KOPT-K1 (cell line): Measurements from ENCODE around the gene WFDC1.

Experiments
- H3K27ac ChIP-seq: fragments of 200-600 bp; sonication (generic); 2 replicates; pipeline ENCODE4 v1.5.1; 2016; ENCODE audit warnings: antibody characterized with exemption, mild to moderate bottlenecking, low read depth, low read length; ENCODE audit not compliant: poor library complexity, severe bottlenecking
- H3K36me3 ChIP-seq: fragments of 200-600 bp; sonication (generic); 2 replicates; pipeline ENCODE4 v1.5.1; 2017; ENCODE audit warnings: antibody characterized with exemption, mild to moderate bottlenecking, low read length, moderate library complexity; ENCODE audit not compliant: insufficient read depth
- H3K9me3 ChIP-seq: fragments of 200-600 bp; sonication (generic); 2 replicates; pipeline ENCODE4 v1.5.1; 2017; ENCODE audit warnings: antibody characterized with exemption, low read length, mild to moderate bottlenecking; ENCODE audit not compliant: insufficient read depth, poor library complexity, severe bottlenecking

Gene WFDC1

GRCh38 chr16:84266451-84266850, 28.2 kb upstream of the WFDC1 start:
- no peaks in the 10 kb centered on the region for H3K9me3 ChIP-seq
- H3K36me3 ChIP-seq, result no peaks in the 10 kb centered on the region
- H3K27ac ChIP-seq, result no peak overlapping the region

- Histone ChIP-seq H3K9me3 (no peaks in the 10 kb centered on the region), H3K27ac (no peak overlapping the region), H3K36me3 (no peaks in the 10 kb centered on the region)
Measured at GRCh38 chr16:84267380-84267779, 27.3 kb upstream of the WFDC1 start.

DNA sequence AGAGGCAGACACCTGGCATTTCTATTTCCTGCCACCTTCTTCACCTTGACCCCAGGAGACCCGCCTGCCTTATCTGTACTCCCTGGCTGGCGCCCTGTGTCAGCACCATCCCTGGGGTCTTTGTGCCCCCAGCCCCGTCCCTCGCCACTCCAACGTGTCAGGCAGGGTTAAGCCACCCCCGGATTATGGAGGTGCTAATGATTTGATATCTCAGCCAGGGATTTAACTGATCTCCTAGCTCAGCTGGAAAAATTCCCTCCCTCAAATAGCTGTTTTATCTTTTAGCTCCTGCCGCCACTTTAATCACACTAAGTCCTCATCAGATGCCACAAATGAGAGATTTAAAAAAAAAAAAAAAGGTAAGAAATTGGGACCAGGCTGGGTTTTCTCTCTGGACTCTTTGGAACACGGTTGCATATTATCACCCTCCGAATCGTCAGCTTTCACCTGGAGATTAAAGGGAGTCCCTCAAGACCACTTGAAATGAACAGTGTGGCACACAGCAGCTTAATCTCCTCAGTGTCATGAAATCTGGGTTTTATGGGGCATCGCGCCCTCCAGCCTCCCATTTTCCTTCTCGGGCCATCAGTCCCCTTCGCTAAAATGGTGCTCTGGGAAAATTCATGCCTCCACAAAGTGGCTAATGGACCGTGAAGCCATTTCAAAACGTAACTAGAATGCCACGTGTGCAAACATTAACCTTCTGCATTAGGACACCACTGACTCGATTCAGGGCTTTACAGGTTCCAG, 26.2 kb upstream of the WFDC1 start:
- H3K36me3 ChIP-seq, result no peaks in the 10 kb centered on the region
- no peak overlapping the region for H3K27ac ChIP-seq
- no peaks in the 10 kb centered on the region for H3K9me3 ChIP-seq

GRCh38 chr16:84270071-84270470, 24.6 kb upstream of the WFDC1 start:
- H3K36me3 ChIP-seq, result no peaks in the 10 kb centered on the region
- no peak overlapping the region for H3K27ac ChIP-seq
- H3K9me3 ChIP-seq, result no peaks in the 10 kb centered on the region

GRCh38 chr16:84270531-84270930, 24.1 kb upstream of the WFDC1 start:
- Histone ChIP-seq H3K27ac (no peak overlapping the region), H3K9me3 (no peaks in the 10 kb centered on the region), H3K36me3 (no peaks in the 10 kb centered on the region)

DNA sequence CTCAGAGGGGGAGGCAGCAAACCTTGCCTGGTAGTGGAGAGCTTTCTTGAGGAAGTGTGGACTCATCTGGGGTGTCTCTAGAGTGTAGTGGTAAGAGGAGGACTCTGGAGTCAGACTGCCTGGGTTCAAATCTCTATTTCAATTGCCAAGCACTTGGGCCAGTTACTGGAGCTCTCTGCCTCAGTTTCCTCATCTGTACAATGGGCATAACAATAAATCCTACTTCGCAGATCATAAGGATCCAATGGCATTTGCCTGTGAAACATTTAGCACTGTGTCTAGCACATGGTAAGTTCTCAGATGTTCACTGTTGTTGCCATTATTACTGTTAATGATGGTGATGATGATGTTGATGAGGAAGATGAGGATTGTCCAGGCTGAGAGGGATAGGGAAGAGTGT, 23.6 kb upstream of the WFDC1 start:
- Histone ChIP-seq H3K36me3 (no peaks in the 10 kb centered on the region), H3K27ac (no peak overlapping the region), H3K9me3 (no peaks in the 10 kb centered on the region)

DNA sequence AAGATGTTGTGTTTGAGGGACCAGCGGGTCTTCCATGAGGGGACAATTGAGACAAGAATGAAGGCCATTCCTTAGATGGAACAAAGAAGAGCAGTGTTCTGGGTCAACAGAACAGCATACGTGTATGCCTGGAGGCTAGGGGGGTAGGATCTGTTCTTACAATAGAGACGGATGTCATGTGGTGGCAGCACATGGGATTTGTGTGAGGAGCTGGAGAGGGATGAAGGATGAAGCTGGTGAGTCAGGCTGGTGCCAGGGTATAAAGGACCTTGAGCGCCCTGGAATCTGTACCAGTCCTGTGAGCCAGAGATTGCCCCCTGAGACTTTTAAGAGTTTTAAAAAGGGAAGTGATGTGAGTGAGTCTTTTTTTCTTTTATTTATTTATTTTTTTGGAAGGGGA, 22.8 kb upstream of the WFDC1 start:
- Histone ChIP-seq H3K9me3 (no peaks in the 10 kb centered on the region), H3K36me3 (no peaks in the 10 kb centered on the region), H3K27ac (no peak overlapping the region)

DNA sequence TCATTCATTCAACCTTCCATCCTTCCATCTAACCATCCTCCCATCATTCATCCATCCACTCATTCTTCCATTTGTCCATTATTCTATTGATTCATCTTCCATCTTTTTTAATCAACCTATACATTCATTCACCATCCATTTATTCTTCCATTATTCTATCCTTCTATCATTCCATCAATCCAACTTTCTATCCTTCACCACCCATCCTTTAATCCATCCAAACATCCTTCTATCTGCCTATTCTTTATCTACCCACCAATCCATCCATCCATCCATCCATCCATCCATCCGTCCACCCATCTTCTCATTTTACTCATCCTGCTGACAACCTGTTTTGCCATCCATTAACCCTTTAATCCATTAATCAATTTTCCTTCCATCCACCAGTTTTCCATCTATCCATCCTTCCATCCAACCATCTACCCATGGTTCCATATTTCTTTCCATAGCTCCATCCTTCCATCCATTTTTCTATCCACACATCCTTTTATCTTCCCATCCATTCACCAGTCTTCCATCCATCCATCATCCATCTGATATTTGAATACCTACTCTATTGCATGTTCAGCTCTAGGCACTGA, 21.8 kb upstream of the WFDC1 start:
- no peak overlapping the region for H3K27ac ChIP-seq
- no peaks in the 10 kb centered on the region for H3K9me3 ChIP-seq
- H3K36me3 ChIP-seq, result no peaks in the 10 kb centered on the region

GRCh38 chr16:84274515-84274914, 20.2 kb upstream of the WFDC1 start:
- H3K36me3 ChIP-seq, result no peaks in the 10 kb centered on the region
- H3K9me3 ChIP-seq, result no peaks in the 10 kb centered on the region
- H3K27ac ChIP-seq, result no peak overlapping the region

GRCh38 chr16:84275585-84276151, 19.0 kb upstream of the WFDC1 start:
- H3K36me3 ChIP-seq, result no peaks in the 10 kb centered on the region
- no peak overlapping the region for H3K27ac ChIP-seq
- H3K9me3 ChIP-seq, result no peaks in the 10 kb centered on the region

- Histone ChIP-seq H3K27ac (no peak overlapping the region), H3K36me3 (no peaks in the 10 kb centered on the region), H3K9me3 (no peaks in the 10 kb centered on the region)
Measured at GRCh38 chr16:84277244-84277823, 17.3 kb upstream of the WFDC1 start.

- Histone ChIP-seq H3K9me3 (no peaks in the 10 kb centered on the region), H3K27ac (no peak overlapping the region), H3K36me3 (no peaks in the 10 kb centered on the region)
Measured at GRCh38 chr16:84278333-84278732, 16.3 kb upstream of the WFDC1 start.

DNA sequence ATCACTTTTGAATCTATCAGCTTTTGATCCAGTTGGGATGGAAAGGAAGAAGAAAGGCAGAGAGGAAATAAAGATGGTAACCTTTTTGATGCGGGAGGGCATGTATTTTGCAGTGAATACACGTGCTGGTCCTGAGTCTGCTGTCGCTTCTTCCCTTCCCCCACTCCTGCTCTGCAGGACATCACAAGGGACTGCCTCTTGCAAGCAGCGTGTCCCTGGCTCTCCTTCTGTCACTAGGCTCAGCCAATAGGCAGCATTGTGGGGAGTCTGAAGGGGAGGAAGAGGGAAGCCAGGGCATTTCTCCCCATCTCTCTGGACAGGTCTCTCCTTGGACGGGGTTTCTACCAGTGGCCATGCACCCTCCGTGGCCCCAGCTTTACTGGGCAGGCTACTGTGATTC, 15.7 kb upstream of the WFDC1 start:
- Histone ChIP-seq H3K36me3 (no peaks in the 10 kb centered on the region), H3K9me3 (no peaks in the 10 kb centered on the region), H3K27ac (no peak overlapping the region)

DNA sequence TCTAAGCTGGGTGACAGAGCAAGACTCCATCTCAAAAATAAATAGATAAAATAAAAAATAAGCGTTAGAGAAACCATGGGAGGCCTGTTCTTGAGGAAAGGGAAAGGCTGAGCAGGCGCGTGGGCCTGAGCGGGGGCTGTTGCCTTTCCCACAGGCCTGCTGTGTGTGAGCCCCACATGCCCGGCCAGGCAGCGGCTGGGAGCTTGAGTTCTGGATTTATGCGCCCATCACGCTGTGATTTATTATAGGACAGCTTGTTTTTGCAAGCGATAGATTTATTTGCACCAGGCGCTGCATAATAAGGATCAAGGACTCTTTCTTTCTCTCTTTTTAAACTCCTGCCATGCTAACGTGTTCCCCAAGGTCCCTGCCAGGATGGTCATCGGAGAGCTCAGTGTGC, 14.8 kb upstream of the WFDC1 start:
- no peak overlapping the region for H3K27ac ChIP-seq
- H3K36me3 ChIP-seq, result no peaks in the 10 kb centered on the region
- no peaks in the 10 kb centered on the region for H3K9me3 ChIP-seq

DNA sequence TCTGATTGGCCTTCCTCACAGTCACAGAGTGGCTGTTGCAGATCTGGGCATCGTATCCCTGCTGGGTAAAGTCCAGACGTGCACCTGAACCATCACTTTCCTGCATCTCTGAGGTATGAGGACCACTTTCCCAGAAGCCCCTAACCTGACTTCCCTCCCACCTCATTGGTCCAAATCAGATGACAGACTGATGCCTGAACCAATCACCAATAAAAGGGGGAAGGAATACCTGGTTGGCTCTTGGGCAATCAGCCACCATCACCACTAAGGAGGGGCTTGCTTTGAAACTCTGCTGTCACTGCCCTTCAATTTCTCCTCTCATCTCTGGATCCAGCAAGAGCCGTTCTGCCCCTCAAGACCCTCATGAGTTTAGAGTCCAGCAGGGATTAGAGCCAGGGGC, 13.6 kb upstream of the WFDC1 start:
- H3K27ac ChIP-seq, result no peak overlapping the region
- H3K36me3 ChIP-seq, result no peaks in the 10 kb centered on the region
- H3K9me3 ChIP-seq, result no peaks in the 10 kb centered on the region

DNA sequence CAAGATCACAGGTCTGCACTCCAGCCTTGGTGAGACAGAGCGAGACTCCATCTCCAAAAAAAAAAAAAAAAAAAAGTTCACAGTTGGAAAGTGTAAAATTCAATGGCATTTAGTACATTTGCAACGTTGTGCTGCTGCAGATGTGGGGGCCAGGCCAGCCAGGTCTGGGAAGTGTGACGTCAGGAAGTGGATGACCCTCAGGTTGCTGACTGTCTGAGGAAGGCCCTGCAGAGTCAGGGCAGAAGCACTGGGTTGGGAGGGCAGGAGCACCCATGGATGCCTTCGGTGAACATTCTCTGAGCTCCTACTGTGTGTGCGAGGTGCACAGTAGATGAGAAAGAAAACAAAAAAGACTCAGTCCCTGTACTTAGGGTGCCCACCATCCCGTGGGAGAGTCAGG, 12.1 kb upstream of the WFDC1 start:
- Histone ChIP-seq H3K9me3 (no peaks in the 10 kb centered on the region), H3K27ac (no peak overlapping the region), H3K36me3 (no peaks in the 10 kb centered on the region)
